HepG2 (cell line): Measurements from ENCODE around the gene KATNB1. TPM values are rescaled to one million over a fixed set of nuclear protein-coding genes. Genes with fewer than 3 reads are reported as not detected.

ENCODE experiments used
- CBX5 ChIP-seq: sonication (generic); formaldehyde crosslinking; IDR thresholded peaks from 2 replicates; pipeline ENCODE4 v1.4.0; 2020; ENCODE audit warnings: missing genetic modification reagents, borderline replicate concordance
- FOSL2 ChIP-seq: sonication (generic); formaldehyde crosslinking; IDR thresholded peaks from 2 replicates; pipeline ENCODE4 v1.4.0; 2020; ENCODE audit warnings: missing genetic modification reagents
- HDAC2 ChIP-seq: sonication (generic); formaldehyde crosslinking; IDR thresholded peaks from 2 replicates; pipeline ENCODE4 v1.4.0; 2020; ENCODE audit warnings: missing genetic modification reagents
- HES4 ChIP-seq: sonication (generic); formaldehyde crosslinking; IDR thresholded peaks from 2 replicates; pipeline ENCODE4 v1.9.0; 2021; ENCODE audit warnings: mild to moderate bottlenecking, missing genetic modification reagents, borderline replicate concordance
- HNRNPL ChIP-seq: fragments of 200-400 bp; formaldehyde crosslinking; IDR thresholded peaks from 2 replicates; pipeline ENCODE4 v1.6.1; 2017; ENCODE audit warnings: mild to moderate bottlenecking, low read depth, low read length
- LCORL ChIP-seq, 2 experiments: fragments of 450-650 bp in 1 of 2; sonication (generic) in 1 of 2; formaldehyde crosslinking in 1 of 2; IDR thresholded peaks; 2 replicates each; pipeline versions ENCODE4 v1.5.0 to v1.6.1; 2017 to 2020; ENCODE audit warnings: antibody characterized with exemption in 1 of 2, missing genetic modification reagents in 1 of 2
- PITX1 ChIP-seq: sonication (generic); formaldehyde crosslinking; IDR thresholded peaks from 2 replicates; pipeline ENCODE4 v1.5.1; 2020; ENCODE audit warnings: mild to moderate bottlenecking, missing genetic modification reagents
- ZMYM4 ChIP-seq: sonication (generic); formaldehyde crosslinking; IDR thresholded peaks from 2 replicates; pipeline ENCODE4 v1.8.1; 2023; ENCODE audit warnings: mild to moderate bottlenecking, missing genetic modification reagents
- ZNF543 ChIP-seq: sonication (generic); formaldehyde crosslinking; IDR thresholded peaks from 2 replicates; pipeline ENCODE4 v1.4.0; 2020; ENCODE audit warnings: mild to moderate bottlenecking, missing genetic modification reagents
- ZSCAN12 ChIP-seq: sonication (generic); formaldehyde crosslinking; IDR thresholded peaks from 2 replicates; pipeline ENCODE4 v1.9.0; 2021; ENCODE audit warnings: mild to moderate bottlenecking, missing genetic modification reagents
- polyA plus RNA-seq, 8 experiments: library from polyadenylated mRNA; depleted of rRNA in 3 of 8; stranded (reverse) in 7 of 8; unstranded in 1 of 8; fragments of >200 nt; fragmentation: Illumina TruSeq in 4 of 8; extraction: Trizol in 4 of 8; gene quantifications; 2 replicates each; pipeline versions ENCODE4 v1.2.1 to v1.2.3, GENCODE V29; 2011 to 2016; ENCODE audit warnings: low read depth in 4 of 8, missing spikeins in 1 of 8, mixed read lengths in 1 of 8; ENCODE audit not compliant: insufficient read depth in 1 of 8
- total RNA-seq, 5 experiments: library from RNA; depleted of rRNA; stranded (reverse); fragments of >200 nt; fragmentation: Illumina TruSeq; extraction: Trizol; gene quantifications; 2 replicates each; pipeline ENCODE4 v1.2.3, GENCODE V29; 2016; ENCODE audit warnings: low read depth in 1 of 5
- TF ChIP-seq, protein P1 (sequence below): sonication (generic); formaldehyde crosslinking; IDR thresholded peaks from 2 replicates; pipeline ENCODE4 v1.4.0; 2020; ENCODE audit warnings: mild to moderate bottlenecking, missing genetic modification reagents
- TF ChIP-seq, protein P2 (sequence below): sonication (generic); formaldehyde crosslinking; IDR thresholded peaks from 2 replicates; pipeline ENCODE4 v1.4.0; 2020; ENCODE audit warnings: missing genetic modification reagents, borderline replicate concordance
- TF ChIP-seq, protein P3 (sequence below): sonication (generic); formaldehyde crosslinking; IDR thresholded peaks from 2 replicates; pipeline ENCODE4 v1.4.0; 2020; ENCODE audit warnings: missing genetic modification reagents

KATNB1 gene
- total and polyA plus RNA-seq, 2 of the 13 experiments (the other 11 are each of a cell fraction or from before 2014, with no cell fraction given), result 31.5 to 43.5 TPM

DNA sequence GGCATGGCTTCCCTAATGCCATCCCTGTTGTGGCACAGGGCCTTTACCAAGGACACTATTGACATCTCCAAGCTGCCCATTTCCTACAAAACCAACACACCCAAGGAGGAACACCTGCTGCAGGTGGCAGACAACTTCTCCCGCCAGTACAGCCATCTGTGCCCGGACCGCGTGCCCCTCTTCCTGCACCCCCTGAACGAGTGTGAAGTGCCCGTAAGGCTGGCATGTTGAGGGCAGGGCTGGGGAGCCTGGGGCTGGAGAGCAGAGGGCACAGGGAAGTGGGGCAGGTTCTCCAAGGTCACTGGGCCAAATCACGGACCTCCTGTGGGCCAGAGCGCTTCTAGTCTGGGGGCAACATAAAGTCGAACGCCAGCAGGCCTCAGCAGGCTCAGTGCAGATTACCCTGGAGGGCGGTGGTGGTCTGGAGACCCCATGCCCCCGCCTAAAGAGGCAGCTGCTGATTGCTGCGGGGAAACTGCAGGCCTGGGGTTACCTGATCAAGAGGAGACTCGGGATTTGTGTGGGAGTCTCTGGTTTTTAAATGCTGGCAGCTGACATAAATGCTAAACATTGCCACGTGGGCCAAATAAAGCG, 36.7 kb upstream of the KATNB1 start (continued):
- TF ChIP-seq, protein P1, sequence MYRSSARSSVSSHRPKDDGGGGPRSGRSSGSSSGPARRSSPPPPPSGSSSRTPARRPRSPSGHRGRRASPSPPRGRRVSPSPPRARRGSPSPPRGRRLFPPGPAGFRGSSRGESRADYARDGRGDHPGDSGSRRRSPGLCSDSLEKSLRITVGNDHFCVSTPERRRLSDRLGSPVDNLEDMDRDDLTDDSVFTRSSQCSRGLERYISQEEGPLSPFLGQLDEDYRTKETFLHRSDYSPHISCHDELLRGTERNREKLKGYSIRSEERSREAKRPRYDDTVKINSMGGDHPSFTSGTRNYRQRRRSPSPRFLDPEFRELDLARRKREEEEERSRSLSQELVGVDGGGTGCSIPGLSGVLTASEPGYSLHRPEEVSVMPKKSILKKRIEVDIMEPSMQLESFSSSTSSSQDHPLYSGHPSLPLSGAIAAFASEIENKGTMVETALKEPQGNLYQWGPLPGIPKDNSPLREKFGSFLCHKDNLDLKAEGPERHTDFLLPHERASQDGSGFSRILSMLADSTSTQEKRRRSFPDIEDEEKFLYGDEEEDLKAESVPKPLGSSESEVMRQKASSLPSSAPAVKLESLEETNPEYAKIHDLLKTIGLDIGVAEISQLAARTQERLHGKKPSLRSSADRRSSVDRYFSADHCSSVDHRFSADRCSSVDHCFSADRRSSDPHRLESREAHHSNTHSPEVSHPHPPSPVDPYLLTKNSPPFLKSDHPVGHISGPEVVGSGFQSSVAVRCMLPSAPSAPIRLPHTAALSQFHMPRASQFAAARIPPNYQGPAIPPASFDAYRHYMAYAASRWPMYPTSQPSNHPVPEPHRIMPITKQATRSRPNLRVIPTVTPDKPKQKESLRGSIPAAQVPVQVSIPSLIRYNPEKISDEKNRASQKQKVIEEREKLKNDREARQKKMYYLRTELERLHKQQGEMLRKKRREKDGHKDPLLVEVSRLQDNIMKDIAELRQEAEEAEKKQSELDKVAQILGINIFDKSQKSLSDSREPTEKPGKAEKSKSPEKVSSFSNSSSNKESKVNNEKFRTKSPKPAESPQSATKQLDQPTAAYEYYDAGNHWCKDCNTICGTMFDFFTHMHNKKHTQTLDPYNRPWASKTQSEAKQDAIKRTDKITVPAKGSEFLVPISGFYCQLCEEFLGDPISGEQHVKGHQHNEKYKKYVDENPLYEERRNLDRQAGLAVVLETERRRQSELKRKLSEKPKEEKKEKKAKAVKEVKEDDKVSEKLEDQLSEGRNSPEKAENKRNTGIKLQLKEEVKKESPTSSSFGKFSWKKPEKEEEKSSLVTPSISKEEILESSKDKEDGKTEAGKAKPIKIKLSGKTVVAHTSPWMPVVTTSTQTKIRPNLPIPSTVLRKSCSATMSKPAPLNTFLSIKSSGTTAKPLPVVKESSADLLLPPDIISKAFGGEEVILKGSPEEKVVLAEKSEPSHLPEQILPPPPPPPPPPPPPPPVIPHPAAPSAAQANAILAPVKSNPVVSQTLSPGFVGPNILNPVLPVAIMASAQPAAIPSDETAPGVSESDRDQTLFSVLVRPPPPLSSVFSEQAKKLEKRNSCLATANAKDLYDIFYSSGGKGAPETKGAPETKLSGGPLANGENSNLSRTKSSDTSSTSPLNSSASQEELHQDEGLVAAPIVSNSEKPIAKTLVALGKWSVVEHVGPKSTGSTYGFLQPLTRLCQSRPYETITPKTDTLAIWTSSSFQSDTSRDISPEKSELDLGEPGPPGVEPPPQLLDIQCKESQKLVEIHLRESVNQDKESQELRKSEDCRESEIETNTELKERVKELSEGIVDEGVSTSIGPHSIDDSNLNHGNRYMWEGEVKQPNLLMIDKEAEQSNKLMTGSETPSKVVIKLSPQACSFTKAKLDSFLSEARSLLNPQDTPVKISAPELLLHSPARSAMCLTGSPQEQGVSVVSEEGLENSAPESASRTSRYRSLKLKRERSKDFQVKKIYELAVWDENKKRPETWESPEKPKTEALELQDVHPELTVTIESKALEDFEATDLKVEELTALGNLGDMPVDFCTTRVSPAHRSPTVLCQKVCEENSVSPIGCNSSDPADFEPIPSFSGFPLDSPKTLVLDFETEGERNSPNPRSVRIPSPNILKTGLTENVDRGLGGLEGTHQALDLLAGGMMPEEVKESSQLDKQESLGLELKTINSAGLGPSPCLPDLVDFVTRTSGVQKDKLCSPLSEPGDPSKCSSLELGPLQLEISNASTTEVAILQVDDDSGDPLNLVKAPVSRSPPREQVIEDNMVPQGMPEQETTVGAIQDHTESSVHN (CRISPR knock-in tag), result peak; percentile 44; the same call in 1 of the 2 replicates
- TF ChIP-seq ZMYM4 (CRISPR knock-in tag), result 0 out of 2 replicates have a peak, but pooled peaks have one; percentile 20
- TF ChIP-seq HDAC2, result no peak
- TF ChIP-seq CBX5 (CRISPR knock-in tag), result no peak
- TF ChIP-seq, protein P2, sequence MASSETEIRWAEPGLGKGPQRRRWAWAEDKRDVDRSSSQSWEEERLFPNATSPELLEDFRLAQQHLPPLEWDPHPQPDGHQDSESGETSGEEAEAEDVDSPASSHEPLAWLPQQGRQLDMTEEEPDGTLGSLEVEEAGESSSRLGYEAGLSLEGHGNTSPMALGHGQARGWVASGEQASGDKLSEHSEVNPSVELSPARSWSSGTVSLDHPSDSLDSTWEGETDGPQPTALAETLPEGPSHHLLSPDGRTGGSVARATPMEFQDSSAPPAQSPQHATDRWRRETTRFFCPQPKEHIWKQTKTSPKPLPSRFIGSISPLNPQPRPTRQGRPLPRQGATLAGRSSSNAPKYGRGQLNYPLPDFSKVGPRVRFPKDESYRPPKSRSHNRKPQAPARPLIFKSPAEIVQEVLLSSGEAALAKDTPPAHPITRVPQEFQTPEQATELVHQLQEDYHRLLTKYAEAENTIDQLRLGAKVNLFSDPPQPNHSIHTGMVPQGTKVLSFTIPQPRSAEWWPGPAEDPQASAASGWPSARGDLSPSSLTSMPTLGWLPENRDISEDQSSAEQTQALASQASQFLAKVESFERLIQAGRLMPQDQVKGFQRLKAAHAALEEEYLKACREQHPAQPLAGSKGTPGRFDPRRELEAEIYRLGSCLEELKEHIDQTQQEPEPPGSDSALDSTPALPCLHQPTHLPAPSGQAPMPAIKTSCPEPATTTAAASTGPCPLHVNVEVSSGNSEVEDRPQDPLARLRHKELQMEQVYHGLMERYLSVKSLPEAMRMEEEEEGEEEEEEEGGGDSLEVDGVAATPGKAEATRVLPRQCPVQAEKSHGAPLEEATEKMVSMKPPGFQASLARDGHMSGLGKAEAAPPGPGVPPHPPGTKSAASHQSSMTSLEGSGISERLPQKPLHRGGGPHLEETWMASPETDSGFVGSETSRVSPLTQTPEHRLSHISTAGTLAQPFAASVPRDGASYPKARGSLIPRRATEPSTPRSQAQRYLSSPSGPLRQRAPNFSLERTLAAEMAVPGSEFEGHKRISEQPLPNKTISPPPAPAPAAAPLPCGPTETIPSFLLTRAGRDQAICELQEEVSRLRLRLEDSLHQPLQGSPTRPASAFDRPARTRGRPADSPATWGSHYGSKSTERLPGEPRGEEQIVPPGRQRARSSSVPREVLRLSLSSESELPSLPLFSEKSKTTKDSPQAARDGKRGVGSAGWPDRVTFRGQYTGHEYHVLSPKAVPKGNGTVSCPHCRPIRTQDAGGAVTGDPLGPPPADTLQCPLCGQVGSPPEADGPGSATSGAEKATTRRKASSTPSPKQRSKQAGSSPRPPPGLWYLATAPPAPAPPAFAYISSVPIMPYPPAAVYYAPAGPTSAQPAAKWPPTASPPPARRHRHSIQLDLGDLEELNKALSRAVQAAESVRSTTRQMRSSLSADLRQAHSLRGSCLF, result no peak
- no peak for TF ChIP-seq ZSCAN12 (CRISPR knock-in tag)
- no peak for TF ChIP-seq ZNF543
- TF ChIP-seq, protein P3, sequence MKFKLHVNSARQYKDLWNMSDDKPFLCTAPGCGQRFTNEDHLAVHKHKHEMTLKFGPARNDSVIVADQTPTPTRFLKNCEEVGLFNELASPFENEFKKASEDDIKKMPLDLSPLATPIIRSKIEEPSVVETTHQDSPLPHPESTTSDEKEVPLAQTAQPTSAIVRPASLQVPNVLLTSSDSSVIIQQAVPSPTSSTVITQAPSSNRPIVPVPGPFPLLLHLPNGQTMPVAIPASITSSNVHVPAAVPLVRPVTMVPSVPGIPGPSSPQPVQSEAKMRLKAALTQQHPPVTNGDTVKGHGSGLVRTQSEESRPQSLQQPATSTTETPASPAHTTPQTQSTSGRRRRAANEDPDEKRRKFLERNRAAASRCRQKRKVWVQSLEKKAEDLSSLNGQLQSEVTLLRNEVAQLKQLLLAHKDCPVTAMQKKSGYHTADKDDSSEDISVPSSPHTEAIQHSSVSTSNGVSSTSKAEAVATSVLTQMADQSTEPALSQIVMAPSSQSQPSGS (CRISPR knock-in tag), result no peak
- no peak for TF ChIP-seq HES4 (CRISPR knock-in tag)
- TF ChIP-seq PITX1 (CRISPR knock-in tag), result 0 out of 2 replicates have a peak, but pooled peaks have one; percentile 29
- TF ChIP-seq LCORL (IDR thresholded peaks at IDR 0.05), result no peak
- no peak for TF ChIP-seq LCORL (CRISPR knock-in tag; IDR thresholded peaks at IDR 0.05)
- TF ChIP-seq HNRNPL, result peak; percentile 93
- TF ChIP-seq FOSL2 (CRISPR knock-in tag), result no peak
